HEK293 (cell line): ENCODE results near the gene CSMD2.

ENCODE experiments used
- CTCF ChIA-PET: fragments of 350-600 bp; formaldehyde crosslinking; extraction: SDS; loops from one replicate; lab custom pipeline; 2021; ENCODE audit warnings: antibody characterized with exemption; lab: Yijun Ruan, JAX
- POLR2A ChIA-PET: fragments of 300-600 bp; formaldehyde crosslinking; extraction: SDS; loops from one replicate; lab custom pipeline; 2020; ENCODE audit warnings: antibody characterized with exemption, inconsistent platforms; lab: Yijun Ruan, JAX
- H3K27ac ChIP-seq: fragments of 200-500 bp; sonication (Bioruptor generic); 2 replicates; pipeline ENCODE4 v1.5.1; 2014; ENCODE audit warnings: low read depth, low read length, control low read depth, inconsistent platforms; ENCODE audit errors: extremely low read depth
- H3K36me3 ChIP-seq, 2 experiments: fragments of 200-500 bp in 1 of 2; sonication (Bioruptor generic) in 1 of 2; 1 replicate in 1 of 2; 2 replicates in 1 of 2; pipeline ENCODE4 v1.5.1; 2014 to 2017; ENCODE audit warnings: inconsistent platforms in 2 of 2, low read length in 2 of 2; ENCODE audit not compliant: control insufficient read depth in 2 of 2, insufficient read depth in 1 of 2
- H3K4me1 ChIP-seq: fragments of 200-500 bp; sonication (Bioruptor generic); 2 replicates; pipeline ENCODE4 v1.5.1; 2014; ENCODE audit warnings: mild to moderate bottlenecking, low read length, inconsistent platforms; ENCODE audit not compliant: control insufficient read depth, insufficient read depth
- H3K4me3 ChIP-seq: 2 replicates; pipeline ENCODE4 v1.5.1; 2011; ENCODE audit warnings: low read depth, mild to moderate bottlenecking, control low read depth, low read length, moderate library complexity
- H3K9me3 ChIP-seq: fragments of 200-500 bp; sonication (Bioruptor generic); 2 replicates; pipeline ENCODE4 v1.5.1; 2014; ENCODE audit warnings: low read depth, low read length, inconsistent platforms; ENCODE audit not compliant: control insufficient read depth, insufficient read depth
- BCL11A ChIP-seq: fragments of 450-650 bp; formaldehyde crosslinking; IDR thresholded peaks from 2 replicates; pipeline ENCODE4 v1.5.1; 2016; ENCODE audit warnings: low read depth, missing biosample characterization, missing genetic modification characterization
- CTCF ChIP-seq: fragments of 450-650 bp; formaldehyde crosslinking; IDR thresholded peaks from 2 replicates; pipeline ENCODE4 v1.5.1; 2016; ENCODE audit warnings: missing biosample characterization, missing genetic modification characterization
- FEZF1 ChIP-seq: fragments of 450-650 bp; formaldehyde crosslinking; IDR thresholded peaks from 2 replicates; pipeline ENCODE4 v1.5.1; 2016; ENCODE audit warnings: missing biosample characterization, missing genetic modification characterization
- GFI1B ChIP-seq: fragments of 450-650 bp; formaldehyde crosslinking; IDR thresholded peaks from 2 replicates; pipeline ENCODE4 v1.5.1; 2016; ENCODE audit warnings: missing biosample characterization, missing genetic modification characterization
- GLI2 ChIP-seq: fragments of 450-650 bp; formaldehyde crosslinking; IDR thresholded peaks from 2 replicates; pipeline ENCODE4; 2017; ENCODE audit warnings: missing biosample characterization, missing genetic modification characterization, low read depth, borderline replicate concordance
- HOXC10 ChIP-seq: sonication (generic); formaldehyde crosslinking; IDR thresholded peaks from 2 replicates; pipeline ENCODE4 v1.8.1; 2023; ENCODE audit warnings: mild to moderate bottlenecking, missing genetic modification reagents
- KLF10 ChIP-seq: fragments of 450-650 bp; IDR thresholded peaks from 2 replicates; pipeline ENCODE4 v1.5.1; 2018; ENCODE audit warnings: missing biosample characterization, mild to moderate bottlenecking, missing genetic modification characterization
- KLF9 ChIP-seq: fragments of 450-650 bp; formaldehyde crosslinking; IDR thresholded peaks from 2 replicates; pipeline ENCODE4 v1.5.1; 2016; ENCODE audit warnings: missing biosample characterization, missing genetic modification characterization, low read depth
- PRDM1 ChIP-seq: fragments of 450-650 bp; formaldehyde crosslinking; IDR thresholded peaks from 2 replicates; pipeline ENCODE4; 2016; ENCODE audit warnings: missing biosample characterization, missing genetic modification characterization
- TCF7L2 ChIP-seq: IDR thresholded peaks from 2 replicates; pipeline ENCODE4 v1.6.1; 2011; ENCODE audit warnings: low read depth, mild to moderate bottlenecking, inconsistent platforms, low read length, moderate library complexity, borderline replicate concordance
- YY1 ChIP-seq: fragments of 450-650 bp; formaldehyde crosslinking; IDR thresholded peaks from 2 replicates; pipeline ENCODE4 v1.5.1; 2018; ENCODE audit warnings: missing biosample characterization, missing genetic modification characterization
- ZFP3 ChIP-seq: fragments of 450-650 bp; formaldehyde crosslinking; IDR thresholded peaks from 2 replicates; pipeline ENCODE4 v1.5.1; 2016; ENCODE audit warnings: low read depth, missing biosample characterization, missing genetic modification characterization
- ZNF169 ChIP-seq: fragments of 450-650 bp; formaldehyde crosslinking; IDR thresholded peaks from 2 replicates; pipeline ENCODE4 v1.5.1; 2016; ENCODE audit warnings: missing biosample characterization, missing genetic modification characterization
- ZNF175 ChIP-seq: fragments of 450-650 bp; formaldehyde crosslinking; IDR thresholded peaks from 2 replicates; pipeline ENCODE4 v1.5.1; 2016; ENCODE audit warnings: missing biosample characterization, missing genetic modification characterization
- ZNF335 ChIP-seq: fragments of 450-650 bp; formaldehyde crosslinking; conservative IDR thresholded peaks from 2 replicates; pipeline ENCODE4 v1.5.1; 2016; ENCODE audit warnings: missing biosample characterization, missing genetic modification characterization
- ZNF394 ChIP-seq: fragments of 450-650 bp; formaldehyde crosslinking; IDR thresholded peaks from 2 replicates; pipeline ENCODE4 v1.5.1; 2016; ENCODE audit warnings: missing biosample characterization, missing genetic modification characterization, mild to moderate bottlenecking, moderate library complexity, borderline replicate concordance
- ZNF423 ChIP-seq: fragments of 450-650 bp; formaldehyde crosslinking; IDR thresholded peaks from 2 replicates; pipeline ENCODE4 v1.5.1; 2016; ENCODE audit warnings: missing biosample characterization, missing genetic modification characterization
- ZNF473 ChIP-seq: fragments of 450-650 bp; formaldehyde crosslinking; IDR thresholded peaks from 2 replicates; pipeline ENCODE4 v1.5.1; 2017; ENCODE audit warnings: missing biosample characterization, missing genetic modification characterization
- ZNF571 ChIP-seq: fragments of 450-650 bp; formaldehyde crosslinking; IDR thresholded peaks from 2 replicates; pipeline ENCODE4 v1.5.0; 2017; ENCODE audit warnings: missing biosample characterization, missing genetic modification characterization
- ZNF704 ChIP-seq: fragments of 450-650 bp; formaldehyde crosslinking; IDR thresholded peaks from 2 replicates; pipeline ENCODE4 v1.5.1; 2016; ENCODE audit warnings: missing biosample characterization, missing genetic modification characterization
- ZSCAN18 ChIP-seq: fragments of 450-650 bp; formaldehyde crosslinking; IDR thresholded peaks from 2 replicates; pipeline ENCODE4 v1.5.1; 2016; ENCODE audit warnings: missing biosample characterization, missing genetic modification characterization
- TF ChIP-seq, protein P1 (sequence below): fragments of 450-650 bp; formaldehyde crosslinking; IDR thresholded peaks from 2 replicates; pipeline ENCODE4 v1.5.1; 2016; ENCODE audit warnings: missing biosample characterization, missing genetic modification characterization
- TF ChIP-seq, protein P2 (sequence below): fragments of 450-650 bp; formaldehyde crosslinking; IDR thresholded peaks from 2 replicates; pipeline ENCODE4 v1.5.1; 2016; ENCODE audit warnings: missing biosample characterization, missing genetic modification characterization

CSMD2 gene

GRCh38 chr1:34009340-34009985, 155.6 kb downstream of the CSMD2 start:
- no peaks in the 10 kb centered on the region for H3K36me3 ChIP-seq
- POLR2A ChIA-PET, result no interaction called here

GRCh38 chr1:34007760-34008159, 157.3 kb downstream of the CSMD2 start:
- ChIA-PET CTCF (no interaction called here), POLR2A (no interaction called here)
- Histone ChIP-seq H3K4me1 (no peaks in the 10 kb centered on the region), H3K9me3 (no peaks in the 10 kb centered on the region), H3K36me3 (no peaks in the 10 kb centered on the region), H3K27ac (no peak overlapping the region), H3K4me3 (no peak overlapping the region)
- TF ChIP-seq ZNF394 (tag by site-specific recombination) (no peak), ZNF704 (tag by site-specific recombination) (no peak), ZSCAN18 (tag by site-specific recombination) (no peak), ZNF571 (tag by site-specific recombination) (no peak), ZFP3 (tag by site-specific recombination) (no peak), YY1 (no peak)
- TF ChIP-seq, protein P1, sequence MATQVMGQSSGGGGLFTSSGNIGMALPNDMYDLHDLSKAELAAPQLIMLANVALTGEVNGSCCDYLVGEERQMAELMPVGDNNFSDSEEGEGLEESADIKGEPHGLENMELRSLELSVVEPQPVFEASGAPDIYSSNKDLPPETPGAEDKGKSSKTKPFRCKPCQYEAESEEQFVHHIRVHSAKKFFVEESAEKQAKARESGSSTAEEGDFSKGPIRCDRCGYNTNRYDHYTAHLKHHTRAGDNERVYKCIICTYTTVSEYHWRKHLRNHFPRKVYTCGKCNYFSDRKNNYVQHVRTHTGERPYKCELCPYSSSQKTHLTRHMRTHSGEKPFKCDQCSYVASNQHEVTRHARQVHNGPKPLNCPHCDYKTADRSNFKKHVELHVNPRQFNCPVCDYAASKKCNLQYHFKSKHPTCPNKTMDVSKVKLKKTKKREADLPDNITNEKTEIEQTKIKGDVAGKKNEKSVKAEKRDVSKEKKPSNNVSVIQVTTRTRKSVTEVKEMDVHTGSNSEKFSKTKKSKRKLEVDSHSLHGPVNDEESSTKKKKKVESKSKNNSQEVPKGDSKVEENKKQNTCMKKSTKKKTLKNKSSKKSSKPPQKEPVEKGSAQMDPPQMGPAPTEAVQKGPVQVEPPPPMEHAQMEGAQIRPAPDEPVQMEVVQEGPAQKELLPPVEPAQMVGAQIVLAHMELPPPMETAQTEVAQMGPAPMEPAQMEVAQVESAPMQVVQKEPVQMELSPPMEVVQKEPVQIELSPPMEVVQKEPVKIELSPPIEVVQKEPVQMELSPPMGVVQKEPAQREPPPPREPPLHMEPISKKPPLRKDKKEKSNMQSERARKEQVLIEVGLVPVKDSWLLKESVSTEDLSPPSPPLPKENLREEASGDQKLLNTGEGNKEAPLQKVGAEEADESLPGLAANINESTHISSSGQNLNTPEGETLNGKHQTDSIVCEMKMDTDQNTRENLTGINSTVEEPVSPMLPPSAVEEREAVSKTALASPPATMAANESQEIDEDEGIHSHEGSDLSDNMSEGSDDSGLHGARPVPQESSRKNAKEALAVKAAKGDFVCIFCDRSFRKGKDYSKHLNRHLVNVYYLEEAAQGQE (tag by site-specific recombination), result no peak

More at GRCh38 chr1:34009340-34009985, 155.6 kb downstream of the CSMD2 start:
- Histone ChIP-seq H3K27ac (no peak overlapping the region), H3K4me1 (no peaks in the 10 kb centered on the region), H3K4me3 (no peak overlapping the region), H3K9me3 (no peaks in the 10 kb centered on the region)
- TF ChIP-seq ZNF473 (tag by site-specific recombination) (no peak), KLF10 (no peak), TCF7L2 (no peak), ZNF169 (tag by site-specific recombination) (no peak), ZNF335 (tag by site-specific recombination) (no peak), KLF9 (no peak), CTCF (no peak), BCL11A (no peak), FEZF1 (tag by site-specific recombination) (no peak), ZNF175 (tag by site-specific recombination) (no peak), GLI2 (tag by site-specific recombination) (no peak), GFI1B (tag by site-specific recombination) (no peak), ZNF704 (tag by site-specific recombination) (no peak), ZNF423 (tag by site-specific recombination) (no peak), PRDM1 (tag by site-specific recombination) (no peak), HOXC10 (CRISPR knock-in tag) (no peak)
- TF ChIP-seq, protein P2, sequence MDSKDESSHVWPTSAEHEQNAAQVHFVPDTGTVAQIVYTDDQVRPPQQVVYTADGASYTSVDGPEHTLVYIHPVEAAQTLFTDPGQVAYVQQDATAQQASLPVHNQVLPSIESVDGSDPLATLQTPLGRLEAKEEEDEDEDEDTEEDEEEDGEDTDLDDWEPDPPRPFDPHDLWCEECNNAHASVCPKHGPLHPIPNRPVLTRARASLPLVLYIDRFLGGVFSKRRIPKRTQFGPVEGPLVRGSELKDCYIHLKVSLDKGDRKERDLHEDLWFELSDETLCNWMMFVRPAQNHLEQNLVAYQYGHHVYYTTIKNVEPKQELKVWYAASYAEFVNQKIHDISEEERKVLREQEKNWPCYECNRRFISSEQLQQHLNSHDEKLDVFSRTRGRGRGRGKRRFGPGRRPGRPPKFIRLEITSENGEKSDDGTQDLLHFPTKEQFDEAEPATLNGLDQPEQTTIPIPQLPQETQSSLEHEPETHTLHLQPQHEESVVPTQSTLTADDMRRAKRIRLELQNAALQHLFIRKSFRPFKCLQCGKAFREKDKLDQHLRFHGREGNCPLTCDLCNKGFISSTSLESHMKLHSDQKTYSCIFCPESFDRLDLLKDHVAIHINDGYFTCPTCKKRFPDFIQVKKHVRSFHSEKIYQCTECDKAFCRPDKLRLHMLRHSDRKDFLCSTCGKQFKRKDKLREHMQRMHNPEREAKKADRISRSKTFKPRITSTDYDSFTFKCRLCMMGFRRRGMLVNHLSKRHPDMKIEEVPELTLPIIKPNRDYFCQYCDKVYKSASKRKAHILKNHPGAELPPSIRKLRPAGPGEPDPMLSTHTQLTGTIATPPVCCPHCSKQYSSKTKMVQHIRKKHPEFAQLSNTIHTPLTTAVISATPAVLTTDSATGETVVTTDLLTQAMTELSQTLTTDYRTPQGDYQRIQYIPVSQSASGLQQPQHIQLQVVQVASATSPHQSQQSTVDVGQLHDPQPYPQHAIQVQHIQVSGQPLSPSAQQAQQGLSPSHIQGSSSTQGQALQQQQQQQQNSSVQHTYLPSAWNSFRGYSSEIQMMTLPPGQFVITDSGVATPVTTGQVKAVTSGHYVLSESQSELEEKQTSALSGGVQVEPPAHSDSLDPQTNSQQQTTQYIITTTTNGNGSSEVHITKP (tag by site-specific recombination), result no peak
- CTCF ChIA-PET, result interaction anchor here (0.6 to 0.7 kb wide), 2 partner anchors 194 to 378 kb away, joined by 3 to 4 read pairs; no protein-coding TSS in a partner anchor
